ENCODE data around the gene CAP2. TPM values are rescaled to one million over a fixed set of nuclear protein-coding genes. Genes with fewer than 3 reads are reported as not detected.

The CAP2 gene
- total RNA-seq, 4 donors from 2014 or later, result 1.5 to 11.5 (median 4.6) TPM

DNA sequence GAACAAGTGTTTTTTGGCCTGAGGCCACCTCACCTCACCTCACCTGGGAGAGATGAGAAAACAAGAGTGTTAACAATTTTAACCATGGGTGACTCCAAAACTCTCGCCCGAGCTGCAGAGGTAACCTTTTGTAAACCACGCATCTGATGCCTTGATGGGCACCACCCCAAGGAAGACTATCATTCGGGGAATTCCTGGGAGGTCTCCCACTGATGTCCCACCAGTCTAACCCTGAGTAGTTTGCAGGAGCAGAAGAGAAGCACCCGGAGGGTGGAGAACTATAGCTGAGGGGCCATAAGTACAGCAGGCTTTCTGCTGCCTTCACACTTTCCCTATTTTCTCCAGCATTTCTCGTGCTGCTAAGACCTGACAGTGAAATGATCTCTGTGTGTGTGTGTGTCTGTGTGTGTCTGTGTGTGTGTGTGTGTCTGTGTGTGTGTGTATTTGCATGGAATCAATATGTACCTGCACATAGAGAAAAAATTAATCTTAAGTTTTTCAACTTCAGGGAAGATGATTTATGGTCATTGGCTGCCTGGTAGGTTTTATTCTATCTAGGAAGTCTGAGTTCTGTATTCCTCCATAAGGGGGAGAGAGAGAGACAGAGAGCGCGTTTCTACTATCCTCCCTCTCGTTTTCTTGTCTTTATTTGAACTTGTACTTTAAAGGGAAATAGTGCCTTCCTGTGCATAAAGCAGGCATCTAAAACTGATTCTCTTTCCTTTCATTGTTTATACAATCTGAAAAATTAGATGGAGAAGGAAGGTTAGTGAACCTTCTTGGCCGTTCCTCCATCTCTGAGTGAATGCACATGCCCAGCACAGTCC lies 75.8 kb downstream of the CAP2 start:
- TF ChIP-seq, protein P1, sequence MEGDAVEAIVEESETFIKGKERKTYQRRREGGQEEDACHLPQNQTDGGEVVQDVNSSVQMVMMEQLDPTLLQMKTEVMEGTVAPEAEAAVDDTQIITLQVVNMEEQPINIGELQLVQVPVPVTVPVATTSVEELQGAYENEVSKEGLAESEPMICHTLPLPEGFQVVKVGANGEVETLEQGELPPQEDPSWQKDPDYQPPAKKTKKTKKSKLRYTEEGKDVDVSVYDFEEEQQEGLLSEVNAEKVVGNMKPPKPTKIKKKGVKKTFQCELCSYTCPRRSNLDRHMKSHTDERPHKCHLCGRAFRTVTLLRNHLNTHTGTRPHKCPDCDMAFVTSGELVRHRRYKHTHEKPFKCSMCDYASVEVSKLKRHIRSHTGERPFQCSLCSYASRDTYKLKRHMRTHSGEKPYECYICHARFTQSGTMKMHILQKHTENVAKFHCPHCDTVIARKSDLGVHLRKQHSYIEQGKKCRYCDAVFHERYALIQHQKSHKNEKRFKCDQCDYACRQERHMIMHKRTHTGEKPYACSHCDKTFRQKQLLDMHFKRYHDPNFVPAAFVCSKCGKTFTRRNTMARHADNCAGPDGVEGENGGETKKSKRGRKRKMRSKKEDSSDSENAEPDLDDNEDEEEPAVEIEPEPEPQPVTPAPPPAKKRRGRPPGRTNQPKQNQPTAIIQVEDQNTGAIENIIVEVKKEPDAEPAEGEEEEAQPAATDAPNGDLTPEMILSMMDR (IDR thresholded peaks at IDR 0.05; ENCODE audit: low read depth), result no peak

DNA sequence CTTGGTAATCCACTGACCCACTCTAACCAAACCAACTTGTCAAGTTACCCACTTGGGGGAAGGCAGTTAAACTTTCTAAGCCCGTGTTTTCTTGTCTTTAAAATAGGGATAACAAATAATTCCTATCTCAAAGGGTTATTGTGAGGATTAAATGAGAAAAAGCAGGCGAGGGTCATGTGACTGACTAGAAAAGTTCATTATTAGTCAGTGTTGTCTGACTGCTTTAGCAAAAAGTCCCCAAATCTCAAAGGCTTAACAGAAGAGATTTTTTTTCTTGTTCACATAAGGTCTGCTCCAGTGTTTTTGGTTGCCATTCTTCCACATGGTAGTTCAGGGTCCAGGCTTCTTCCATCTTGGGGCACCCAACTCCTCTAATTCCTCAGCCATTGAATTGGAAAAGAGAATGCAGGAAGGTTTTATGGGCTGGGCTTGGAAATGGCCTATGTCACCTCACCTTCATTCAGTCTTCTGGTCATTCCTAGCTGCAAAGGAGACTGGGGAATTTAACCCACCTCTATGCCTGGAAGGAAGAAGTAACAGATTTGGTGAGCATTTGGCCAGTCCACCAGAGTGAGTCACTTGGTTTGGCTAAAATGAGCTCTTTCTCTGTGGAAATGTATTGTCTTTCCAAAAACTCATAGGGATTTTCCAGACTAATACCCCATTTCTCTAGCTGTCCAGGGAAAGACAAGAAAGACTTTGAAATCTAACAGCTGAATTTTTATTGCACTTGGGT lies 77.0 kb downstream of the CAP2 start:
- TF ChIP-seq, protein P1 (IDR thresholded peaks at IDR 0.05; ENCODE audit: low read depth), result no peak

DNA sequence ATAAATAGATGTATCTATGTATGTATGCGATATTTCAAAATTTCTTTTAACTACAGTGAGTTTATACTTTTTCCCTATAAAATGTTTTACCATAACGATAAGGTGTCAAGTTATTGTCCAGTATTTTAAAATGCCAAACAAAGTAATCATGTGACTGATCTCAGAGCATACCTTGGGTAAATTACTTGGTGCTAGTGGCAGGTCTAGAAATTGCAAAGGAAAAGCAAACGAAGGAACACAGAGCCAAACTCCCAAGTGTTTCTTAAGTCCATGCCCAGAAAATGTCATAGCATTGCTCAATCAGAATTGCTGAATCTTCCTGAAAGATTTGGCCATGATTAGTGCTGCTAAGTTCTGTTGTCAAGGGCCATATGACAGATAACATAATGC lies 77.5 kb downstream of the CAP2 start:
- TF ChIP-seq, protein P1 (IDR thresholded peaks at IDR 0.05; ENCODE audit: low read depth), result no peak

DNA sequence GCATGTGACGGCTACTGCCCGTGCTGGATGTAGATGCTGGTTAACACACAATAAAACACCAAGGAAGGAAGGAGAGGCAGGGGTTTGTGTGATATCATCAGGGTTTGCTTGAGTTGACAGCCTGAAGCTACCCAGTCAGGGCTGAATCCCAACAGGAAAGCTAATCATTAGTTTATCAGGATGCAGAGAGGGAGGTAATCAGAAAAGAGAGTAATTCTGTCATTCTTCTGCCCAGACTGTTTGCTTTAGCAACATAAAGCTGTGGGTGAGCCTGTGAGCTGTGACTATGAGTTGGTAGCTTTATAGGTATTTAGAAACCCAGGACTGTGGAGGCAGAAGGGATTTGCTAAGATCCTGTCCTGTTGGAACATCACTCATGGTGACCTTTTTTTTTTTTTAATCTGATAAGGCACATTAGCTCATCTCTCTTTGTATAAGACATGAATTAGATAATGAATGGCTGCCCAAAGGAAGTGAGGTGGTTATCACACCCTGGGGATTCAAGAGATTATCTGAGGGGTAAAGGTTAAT lies 79.3 kb downstream of the CAP2 start:
- TF ChIP-seq, protein P1 (IDR thresholded peaks at IDR 0.05; ENCODE audit: low read depth), result no peak

DNA sequence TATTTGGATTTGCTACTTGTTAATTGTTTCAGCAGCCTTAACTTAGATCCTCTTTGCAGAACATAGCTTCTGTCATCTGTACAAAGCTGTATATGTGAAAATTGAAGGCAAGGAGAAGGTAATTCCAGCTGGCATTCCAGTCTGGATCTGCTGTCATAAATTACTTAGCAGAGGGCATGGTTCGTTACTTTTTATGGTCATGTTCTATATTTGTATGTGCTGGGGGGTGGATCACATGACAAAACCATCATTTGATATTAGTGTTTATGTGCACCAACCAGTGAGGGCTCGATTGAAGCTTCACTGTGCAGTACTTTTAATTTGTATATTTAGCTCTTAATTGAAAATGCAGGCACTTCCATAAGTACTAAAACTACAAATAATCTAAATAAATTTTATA lies 80.2 kb downstream of the CAP2 start:
- TF ChIP-seq, protein P1 (IDR thresholded peaks at IDR 0.05; ENCODE audit: low read depth), result no peak

DNA sequence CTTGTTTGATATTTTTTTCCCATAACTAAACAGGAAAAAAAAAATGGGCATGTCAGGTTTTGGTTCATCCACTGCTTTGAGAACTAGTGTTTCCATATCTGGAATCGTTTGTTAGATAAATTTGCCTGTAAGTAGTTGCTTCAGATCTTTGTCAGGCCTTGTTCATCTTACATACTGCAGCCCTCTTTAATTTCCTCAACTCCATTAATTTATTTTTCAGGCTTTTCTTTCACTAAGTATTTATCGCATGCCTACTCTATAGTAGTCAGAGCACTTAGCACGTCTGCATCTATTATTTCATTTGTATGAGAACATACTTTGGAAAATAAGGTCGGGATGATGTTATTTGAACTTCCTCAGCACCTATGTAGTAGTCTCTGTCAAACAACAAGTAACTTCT lies 80.9 kb downstream of the CAP2 start:
- TF ChIP-seq, protein P1 (IDR thresholded peaks at IDR 0.05; ENCODE audit: low read depth), result no peak

DNA sequence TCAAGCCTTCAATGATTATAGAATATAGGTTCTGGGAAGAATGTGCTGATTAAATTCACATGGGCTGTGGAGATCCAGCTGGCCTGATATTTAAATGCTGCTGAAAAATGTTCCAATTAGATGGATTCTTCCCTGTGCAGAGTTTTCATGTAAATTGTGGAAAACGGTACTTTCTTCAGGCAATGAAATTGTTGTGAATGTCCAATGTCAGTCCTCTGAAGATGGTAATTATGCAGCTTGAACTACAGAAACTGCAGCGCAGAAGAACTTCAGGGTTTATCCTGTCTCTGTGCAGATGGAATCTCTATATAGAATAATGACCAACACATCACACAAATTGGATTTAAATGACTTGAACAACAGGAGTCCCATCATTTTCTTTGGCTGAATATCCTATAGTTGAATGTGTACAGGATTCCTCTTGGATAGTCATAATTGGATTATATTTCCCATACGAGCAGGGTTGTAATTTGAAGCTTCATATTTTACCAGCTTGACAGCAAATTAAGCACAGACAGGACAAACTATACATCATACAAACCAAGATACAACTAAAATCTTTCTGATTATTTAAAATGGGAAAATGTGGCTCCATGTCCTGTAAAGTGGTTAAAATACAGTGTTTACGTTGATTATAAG lies 82.3 kb downstream of the CAP2 start:
- TF ChIP-seq, protein P1 (IDR thresholded peaks at IDR 0.05; ENCODE audit: low read depth), result no peak

Measured in subcutaneous adipose tissue (tissue), 4 donors.